Naive thymus-derived CD8-positive, alpha-beta T cell (primary cell): Measurements from ENCODE around the gene CIAO2B. TPM values are rescaled to one million over a fixed set of nuclear protein-coding genes. Genes with fewer than 3 reads are reported as not detected.
A peak's percentile ranks its signal among the peaks of the same experiment; 100 is the strongest.

Experiments used
- ATAC-seq, 2 donors: fragments of 150-1000 bp; cut with Tn5 transposase in 1 of 2; sonication (Bioruptor Pico), chemical (Tn5 transposase) in 1 of 2; 1 replicate in 1 of 2; 2 replicates in 1 of 2; pipeline ENCODE4 v1.10.0; 2021; ENCODE audit warnings: mild to moderate bottlenecking in 2 of 2, moderate library complexity in 2 of 2
- POLR2A ChIA-PET: fragments of 350-600 bp; sonication (Branson Sonifier 250); formaldehyde crosslinking; loops from one replicate; lab custom pipeline; 2021; ENCODE audit warnings: antibody characterized with exemption; lab: Charles Lee
- DNase-seq, 10 donors: peaks; one replicate each; pipeline versions ENCODE4 v3.0.0 to v3.0.0-alpha.2; 2020 to 2022
- H3K27ac Mint-ChIP-seq, 10 donors: one replicate each; pipeline ENCODE4 v1.8.0; 2020 to 2022; ENCODE audit warnings: mild to moderate bottlenecking in 10 of 10, mixed read lengths in 10 of 10, moderate library complexity in 4 of 10, inconsistent platforms in 1 of 10
- H3K27me3 Mint-ChIP-seq, 5 donors: one replicate each; pipeline ENCODE4 v1.8.0; 2021 to 2022; ENCODE audit warnings: mixed read lengths in 5 of 5
- H3K36me3 Mint-ChIP-seq, 3 donors: one replicate each; pipeline ENCODE4 v1.8.0; 2020 to 2022; ENCODE audit warnings: mixed read lengths in 3 of 3, mild to moderate bottlenecking in 2 of 3, inconsistent platforms in 1 of 3
- H3K4me1 Mint-ChIP-seq, 4 donors: one replicate each; pipeline ENCODE4 v1.8.0; 2021 to 2022; ENCODE audit warnings: mixed read lengths in 4 of 4
- H3K4me3 Mint-ChIP-seq, 10 donors: one replicate each; pipeline ENCODE4 v1.8.0; 2020 to 2022; ENCODE audit warnings: mild to moderate bottlenecking in 10 of 10, mixed read lengths in 10 of 10, moderate library complexity in 6 of 10, inconsistent platforms in 1 of 10
- H3K9me3 Mint-ChIP-seq, 9 donors: one replicate each; pipeline ENCODE4 v1.8.0; 2020 to 2022; ENCODE audit warnings: mixed read lengths in 9 of 9, mild to moderate bottlenecking in 3 of 9, inconsistent platforms in 1 of 9, moderate library complexity in 1 of 9
- polyA plus RNA-seq, 3 donors: library from polyadenylated mRNA; unstranded; fragments of 300-500 nt; fragmentation: Illumina TruSeq; gene quantifications; one replicate each; pipeline ENCODE4 v1.2.3, GENCODE V29; 2021
- total RNA-seq, 8 experiments: library from RNA in 2 of 8; stranded (reverse) in 2 of 8; gene quantifications; one replicate each; pipeline ENCODE4 v1.2.3 and lab custom pipeline; 2021 to 2026

CIAO2B gene
- total and polyA plus RNA-seq, 5 experiments from 2014 or later = 57.6 to 110 (median 86.1) TPM

DNA sequence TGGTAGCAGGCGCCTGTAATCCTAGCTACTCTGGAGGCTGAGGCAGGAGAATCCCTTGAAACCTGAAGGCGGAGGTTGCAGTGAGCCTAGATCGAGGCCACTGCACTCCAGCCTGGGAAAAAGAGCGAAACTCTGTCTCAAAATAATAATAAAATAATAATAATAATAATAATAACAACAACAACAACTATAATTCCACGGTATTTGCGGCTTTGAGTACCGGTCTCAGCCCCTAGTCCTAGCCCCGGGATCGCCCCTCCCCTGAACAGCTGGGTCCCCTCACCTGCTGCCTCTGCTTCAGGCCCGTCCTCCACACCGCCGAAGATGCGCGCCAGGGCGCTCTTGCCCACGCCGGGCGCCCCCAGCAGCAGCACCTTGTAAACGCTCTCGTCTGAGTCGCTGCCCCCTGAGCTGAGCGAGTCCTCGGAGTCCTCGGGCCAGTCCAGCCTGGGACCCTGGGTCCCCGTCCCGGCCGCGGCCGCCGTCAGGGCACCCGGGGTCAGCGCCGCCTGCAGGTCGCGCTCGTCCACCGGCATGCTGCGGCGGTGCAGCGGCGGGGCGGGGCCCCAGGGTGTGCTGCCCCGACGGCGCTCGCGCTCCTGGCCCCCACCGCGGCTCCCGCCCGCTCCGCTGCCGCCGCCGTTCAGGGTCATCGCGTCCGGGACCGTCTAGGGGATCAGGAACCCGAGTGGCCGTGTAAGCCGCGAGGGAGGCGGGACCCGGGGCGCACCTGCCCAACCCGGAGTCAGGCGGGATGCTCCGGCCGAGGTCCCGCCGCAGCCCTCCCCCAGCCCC, 9.5 kb downstream of the CIAO2B start:
- Mint-ChIP-seq H3K4me3 (peak overlapping the region in 8 of 10 donors; percentile 22 to 71 (median 59)), H3K4me1 (peaks cover 2 to 15% (median 6%) of the 10 kb centered on the region in 4 donors), H3K36me3 (peaks cover 0 to 3% (median 0%) of the 10 kb centered on the region in 3 donors), H3K27me3 (peaks cover 11 to 43% (median 18%) of the 10 kb centered on the region in 5 donors), H3K9me3 (no peaks in the 10 kb centered on the region), H3K27ac (peak overlapping the region in 1 of 10 donors; percentile 59)
- ATAC-seq = peak; percentile 72 to 86
- POLR2A ChIA-PET = interaction anchor here (0.7 kb wide), 1 partner anchor 9 kb away, joined by 3 read pairs; no protein-coding TSS in a partner anchor
- DNase-seq = peak in 7 of 10 donors; percentile 17 to 45 (median 30)

DNA sequence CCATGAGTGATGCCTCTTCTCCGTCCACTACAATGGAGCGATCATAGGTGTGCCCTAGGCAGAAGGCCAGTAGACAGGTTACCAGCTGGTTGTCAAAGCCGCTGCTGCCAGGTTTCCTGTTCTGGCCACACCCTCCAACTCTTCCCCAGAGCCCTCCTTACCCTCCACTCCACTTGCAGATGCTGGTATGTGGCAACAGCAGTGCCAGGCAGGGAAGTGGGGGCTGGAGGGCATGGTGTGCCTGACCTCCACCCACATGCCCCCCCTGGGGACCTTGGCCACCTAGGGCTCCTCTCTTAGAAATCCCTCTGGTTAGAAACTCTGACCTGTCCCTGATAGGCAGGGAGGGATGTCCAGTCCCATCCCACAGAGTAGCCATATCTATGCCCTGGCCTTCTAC, 10.3 kb downstream of the CIAO2B start:
- DNase-seq = no peak
- peak overlapping the region in 1 of 10 donors; percentile 38 for H3K4me3 Mint-ChIP-seq
- no peaks in the 10 kb centered on the region for H3K9me3 Mint-ChIP-seq
- ATAC-seq = no peak
- H3K36me3 Mint-ChIP-seq = peaks cover 0 to 3% (median 0%) of the 10 kb centered on the region in 3 donors
- peaks cover 11 to 47% (median 22%) of the 10 kb centered on the region in 5 donors for H3K27me3 Mint-ChIP-seq
- POLR2A ChIA-PET = interaction anchor here (0.7 kb wide), 1 partner anchor 10 kb away, joined by 3 read pairs; no protein-coding TSS in a partner anchor
- H3K4me1 Mint-ChIP-seq = peaks cover 2 to 15% (median 6%) of the 10 kb centered on the region in 4 donors
- H3K27ac Mint-ChIP-seq = no peak overlapping the region

DNA sequence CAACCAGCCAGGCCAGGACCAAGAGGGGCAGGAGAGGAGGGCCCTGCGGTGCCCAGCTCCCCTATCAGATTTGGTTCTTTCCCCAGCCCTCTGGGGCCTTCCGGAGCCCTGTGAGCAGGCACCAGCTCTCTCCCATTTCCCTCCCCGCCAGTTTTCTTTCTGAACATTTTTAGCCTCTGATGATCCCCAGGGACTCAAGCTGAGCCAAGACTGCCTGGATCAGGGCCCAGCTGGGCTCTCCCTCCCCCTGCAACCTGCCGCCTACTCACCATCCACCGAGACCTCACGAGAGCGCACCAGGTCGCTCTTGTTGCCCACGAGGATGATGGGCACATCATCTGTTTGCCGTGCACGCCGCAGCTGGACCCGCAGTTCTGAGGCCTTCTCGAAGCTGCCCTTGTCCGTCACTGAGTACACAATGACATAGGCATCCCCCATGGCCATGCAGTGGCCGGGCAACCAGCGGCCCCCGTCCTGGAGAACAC, 10.9 kb downstream of the CIAO2B start:
- no peaks in the 10 kb centered on the region for H3K9me3 Mint-ChIP-seq
- DNase-seq (no peak), ATAC-seq (no peak)
- H3K27me3 Mint-ChIP-seq = peaks cover 11 to 47% (median 22%) of the 10 kb centered on the region in 5 donors
- H3K4me1 Mint-ChIP-seq = peaks cover 2 to 15% (median 5%) of the 10 kb centered on the region in 4 donors
- POLR2A ChIA-PET = no interaction called here
- no peak overlapping the region for H3K4me3 Mint-ChIP-seq
- H3K27ac Mint-ChIP-seq = no peak overlapping the region
- peaks cover 0 to 3% (median 0%) of the 10 kb centered on the region in 3 donors for H3K36me3 Mint-ChIP-seq

DNA sequence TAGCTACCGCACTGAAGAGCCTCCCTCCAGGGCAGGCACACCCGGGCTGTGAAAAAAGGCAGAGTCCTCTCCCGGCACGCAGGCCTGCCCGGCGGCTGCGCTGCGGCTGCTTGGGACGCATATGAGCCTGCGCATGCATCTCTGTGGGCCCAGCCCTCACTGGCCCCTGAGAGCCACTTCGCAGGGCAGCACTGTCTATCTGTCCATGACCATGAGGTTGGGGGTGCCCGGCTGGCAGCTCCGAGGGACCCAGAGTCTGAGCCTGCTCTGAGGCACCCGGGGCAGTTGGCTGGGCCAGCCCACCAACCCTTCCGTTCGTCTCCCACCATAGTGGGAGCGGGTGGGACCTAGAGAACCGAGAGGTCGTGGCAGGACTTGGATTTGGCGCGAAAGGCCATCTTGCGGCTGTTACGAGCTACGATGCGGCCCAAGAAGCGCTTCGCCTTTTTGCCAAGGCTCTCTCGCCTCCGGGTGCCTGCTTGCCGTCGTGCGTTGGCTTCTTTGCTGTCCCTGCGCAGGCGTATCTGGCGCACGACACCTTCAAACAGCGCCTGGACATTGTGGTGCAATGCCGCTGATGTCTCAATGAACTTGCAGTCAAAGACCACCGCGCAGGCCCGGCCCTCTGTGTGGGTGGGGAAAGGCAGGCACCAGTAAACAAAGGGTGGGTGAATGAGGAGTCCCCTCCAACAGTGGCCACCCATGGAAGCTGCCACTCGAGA, 12.3 kb downstream of the CIAO2B start:
- H3K27me3 Mint-ChIP-seq = peaks cover 13 to 47% (median 22%) of the 10 kb centered on the region in 5 donors
- DNase-seq = no peak
- H3K4me1 Mint-ChIP-seq = peaks cover 2 to 15% (median 5%) of the 10 kb centered on the region in 4 donors

DNA sequence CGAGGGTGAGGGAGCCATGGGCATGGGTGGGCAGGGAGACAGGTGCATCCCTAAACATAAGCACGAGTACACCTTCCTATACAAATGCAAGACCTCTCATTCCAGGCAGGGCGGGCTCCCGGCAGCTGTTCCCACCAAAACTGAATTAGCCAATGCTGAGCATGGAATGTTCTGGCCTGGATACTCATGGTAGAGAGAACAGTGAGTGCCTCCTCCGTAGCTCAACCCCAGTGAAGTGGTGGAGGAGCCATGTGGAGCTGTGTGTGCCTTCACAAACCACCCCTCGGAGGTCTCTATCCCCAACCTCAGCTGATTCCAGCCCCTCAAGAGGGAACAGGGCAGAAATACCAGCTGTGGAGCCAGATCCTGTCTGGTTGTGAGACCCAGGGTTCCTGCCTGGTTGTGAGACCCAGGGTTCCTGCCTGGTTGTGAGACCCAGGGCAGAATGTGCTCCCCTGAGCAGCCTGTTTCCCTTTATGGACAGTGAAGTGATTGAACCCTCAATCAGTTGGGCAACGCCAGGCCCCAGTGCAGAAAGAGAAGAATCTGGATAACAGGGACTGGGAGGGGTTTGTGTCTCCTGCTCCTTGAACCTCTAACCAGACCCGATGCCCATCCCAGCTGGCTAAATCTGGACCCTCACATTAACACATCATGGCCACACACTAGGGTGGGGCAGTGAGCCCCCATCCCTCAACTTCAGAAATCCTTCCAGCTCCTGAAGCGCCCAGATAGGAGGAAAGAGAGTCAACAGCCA, 13.1 kb downstream of the CIAO2B start:
- peaks cover 0 to 3% (median 0%) of the 10 kb centered on the region in 3 donors for H3K36me3 Mint-ChIP-seq
- peaks cover 2 to 15% (median 5%) of the 10 kb centered on the region in 4 donors for H3K4me1 Mint-ChIP-seq
- H3K9me3 Mint-ChIP-seq = no peaks in the 10 kb centered on the region
- H3K27ac Mint-ChIP-seq = no peak overlapping the region
- POLR2A ChIA-PET = interaction anchor here (0.6 kb wide), 1 partner anchor 176 kb away, joined by 6 read pairs; no protein-coding TSS in a partner anchor
- H3K4me3 Mint-ChIP-seq = no peak overlapping the region
- ATAC-seq (no peak), DNase-seq (no peak)
- peaks cover 13 to 45% (median 22%) of the 10 kb centered on the region in 5 donors for H3K27me3 Mint-ChIP-seq

More for the DNA sequence above, 12.3 kb downstream of the CIAO2B start:
- Mint-ChIP-seq H3K36me3 (peaks cover 0 to 3% (median 0%) of the 10 kb centered on the region in 3 donors), H3K4me3 (no peak overlapping the region), H3K27ac (no peak overlapping the region), H3K9me3 (no peaks in the 10 kb centered on the region)
- ATAC-seq = no peak
- POLR2A ChIA-PET = interaction anchor here (0.6 kb wide), 1 partner anchor 175 kb away, joined by 6 read pairs; no protein-coding TSS in a partner anchor

DNA sequence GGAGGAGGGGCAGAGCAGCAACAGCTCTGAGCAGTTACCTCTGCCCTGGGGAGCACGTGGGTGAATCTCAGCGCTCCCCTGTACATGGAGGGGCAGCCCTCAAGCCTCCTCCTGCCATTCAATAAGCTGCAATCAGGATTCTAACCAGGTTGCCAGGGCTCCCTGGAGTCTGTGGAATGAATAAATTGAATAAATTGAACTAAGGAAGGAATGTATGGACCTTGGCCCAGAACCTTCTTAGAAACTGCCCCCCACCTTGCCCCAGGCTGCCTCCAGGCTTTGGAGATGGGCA, 14.0 kb downstream of the CIAO2B start:
- peaks cover 13 to 36% (median 19%) of the 10 kb centered on the region in 5 donors for H3K27me3 Mint-ChIP-seq
- no peak overlapping the region for H3K27ac Mint-ChIP-seq
- DNase-seq (no peak), ATAC-seq (no peak)
- H3K9me3 Mint-ChIP-seq = no peaks in the 10 kb centered on the region
- POLR2A ChIA-PET = no interaction called here
- H3K4me1 Mint-ChIP-seq = peaks cover under 1 to 7% (median 1%) of the 10 kb centered on the region in 4 donors
- peaks cover 0 to 3% (median 0%) of the 10 kb centered on the region in 3 donors for H3K36me3 Mint-ChIP-seq
- H3K4me3 Mint-ChIP-seq = no peak overlapping the region

DNA sequence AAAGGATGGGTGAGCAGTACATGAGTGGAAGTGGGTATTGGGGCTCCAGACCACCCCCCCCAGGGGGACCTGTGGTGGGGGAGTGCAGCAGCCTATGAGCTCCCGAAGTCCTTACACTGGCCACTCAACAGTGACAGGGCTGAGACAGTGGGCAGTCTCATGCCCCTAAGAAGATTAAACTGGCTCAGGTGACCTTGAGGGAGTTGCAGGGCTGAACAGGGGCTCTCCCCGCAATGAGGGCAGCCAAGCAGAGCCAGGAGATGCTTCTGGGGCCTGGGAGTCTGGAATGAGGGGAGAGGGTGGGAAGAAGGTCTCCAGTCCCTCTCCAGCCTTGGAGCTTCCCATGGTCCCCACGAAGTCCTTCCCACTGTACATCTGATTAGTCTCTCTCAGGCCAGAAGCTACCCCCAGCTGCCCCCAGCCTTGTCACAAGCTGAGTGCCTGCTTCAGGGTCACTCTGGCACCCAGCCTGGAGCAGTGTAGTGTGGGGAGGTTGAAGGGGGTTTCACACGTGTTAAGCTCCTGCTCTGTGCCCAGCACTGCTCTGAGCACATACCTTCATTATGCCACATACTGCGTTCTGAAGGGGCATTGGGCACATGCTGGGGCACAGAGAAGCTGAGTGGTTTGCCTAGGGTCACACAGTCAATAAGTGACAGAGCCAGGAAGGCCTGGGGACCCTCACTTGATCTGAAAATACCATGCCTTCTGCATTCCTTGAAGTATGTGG, 14.5 kb downstream of the CIAO2B start:
- ATAC-seq (no peak), DNase-seq (no peak)
- POLR2A ChIA-PET = interaction anchor here (0.9 kb wide), 1 partner anchor 11 kb away, joined by 4 read pairs; no protein-coding TSS in a partner anchor

DNA sequence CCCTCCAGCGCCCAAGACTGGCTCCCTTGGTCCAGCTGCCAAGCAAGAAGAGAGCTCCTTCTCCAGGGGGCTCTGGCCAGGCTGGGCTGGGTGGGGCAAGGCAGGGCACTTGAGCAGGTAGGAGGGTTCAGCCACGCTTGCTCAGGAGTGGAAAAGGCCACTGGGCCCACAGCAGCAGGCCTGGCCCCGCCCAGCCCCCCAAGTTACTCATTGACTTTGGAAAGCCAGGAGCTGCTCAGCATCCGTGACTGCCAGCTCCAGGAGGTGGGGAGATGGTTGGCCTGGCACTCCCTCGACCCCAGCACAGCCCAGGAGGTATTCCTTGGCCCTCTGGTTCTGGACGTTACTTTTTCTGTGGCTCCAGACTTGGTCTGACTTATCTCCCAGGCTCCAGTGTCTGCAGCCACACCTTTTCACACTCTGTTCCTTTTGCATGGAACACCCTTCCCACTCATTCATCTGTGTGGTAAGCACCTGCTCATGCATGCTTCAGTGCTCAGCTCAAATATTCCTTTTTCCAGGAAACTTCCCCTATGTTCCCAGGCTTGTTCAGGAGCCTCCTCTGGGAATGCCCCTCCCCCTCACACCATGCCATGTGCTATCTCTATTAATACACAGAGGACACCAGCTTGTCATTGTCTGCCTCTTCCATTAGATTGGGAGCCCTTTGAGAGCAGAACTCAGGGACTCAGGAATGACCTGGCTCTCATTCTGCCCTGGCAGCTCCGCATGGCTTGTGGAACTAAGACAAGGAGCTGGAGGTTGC, 15.2 kb downstream of the CIAO2B start, which contains the start of gene CDH16:
Gene CDH16, minus strand, starts transcription at position 83 of the 766 bp plus-strand sequence. CDS start 820 bp downstream, outside the sequence.
- no peak for ATAC-seq
- H3K4me1 Mint-ChIP-seq = peaks cover 0 to 6% (median 0%) of the 10 kb centered on the region in 4 donors
- peak within 1 kb of the TSS in 2 of 10 donors; percentile 46 to 59 for H3K27ac Mint-ChIP-seq
- POLR2A ChIA-PET = interaction anchor here (0.9 kb wide), 1 partner anchor 11 kb away, joined by 4 read pairs; no protein-coding TSS in a partner anchor
- H3K27me3 Mint-ChIP-seq = peaks cover 11 to 29% (median 17%) of the 10 kb centered on the region in 5 donors
- H3K4me3 Mint-ChIP-seq = peak within 1 kb of the TSS in 1 of 10 donors; percentile 14
- H3K36me3 Mint-ChIP-seq = peaks cover 0 to 3% (median 0%) of the 10 kb centered on the region in 3 donors
- DNase-seq = no peak
- no peaks in the 10 kb centered on the region for H3K9me3 Mint-ChIP-seq

More for the DNA sequence above, 14.5 kb downstream of the CIAO2B start:
- Mint-ChIP-seq H3K4me3 (no peak overlapping the region), H3K36me3 (peaks cover 0 to 3% (median 0%) of the 10 kb centered on the region in 3 donors), H3K9me3 (no peaks in the 10 kb centered on the region), H3K4me1 (peaks cover 0 to 7% (median under 1%) of the 10 kb centered on the region in 4 donors), H3K27me3 (peaks cover 13 to 36% (median 18%) of the 10 kb centered on the region in 5 donors), H3K27ac (no peak overlapping the region)

DNA sequence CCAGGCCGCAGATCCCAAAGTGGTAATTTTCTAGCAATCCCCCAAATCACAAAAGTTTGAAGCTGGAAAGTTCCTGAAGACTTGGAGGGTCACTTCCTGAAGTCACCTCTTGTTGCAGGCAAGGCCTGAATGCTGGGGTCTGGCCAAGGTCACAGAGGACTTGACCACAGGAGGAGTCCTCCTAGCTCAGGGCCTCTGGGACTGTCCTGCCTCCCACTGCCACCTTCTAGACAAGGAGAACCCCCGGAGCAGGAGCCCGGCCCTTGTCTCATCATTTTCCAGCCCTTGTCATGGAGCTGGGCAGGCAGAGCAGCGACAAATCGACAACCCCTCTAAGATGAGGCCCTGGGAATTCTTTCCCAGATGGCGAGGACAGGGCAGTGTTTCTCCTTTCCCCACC, 15.8 kb downstream of the CIAO2B start:
- Mint-ChIP-seq H3K9me3 (no peaks in the 10 kb centered on the region), H3K27ac (peak overlapping the region in 1 of 10 donors; percentile 59), H3K4me1 (no peaks in the 10 kb centered on the region), H3K4me3 (peak overlapping the region in 1 of 10 donors; percentile 14), H3K27me3 (peaks cover 6 to 23% (median 11%) of the 10 kb centered on the region in 5 donors), H3K36me3 (no peaks in the 10 kb centered on the region)
- ATAC-seq = no peak
- POLR2A ChIA-PET = no interaction called here
- DNase-seq = no peak

DNA sequence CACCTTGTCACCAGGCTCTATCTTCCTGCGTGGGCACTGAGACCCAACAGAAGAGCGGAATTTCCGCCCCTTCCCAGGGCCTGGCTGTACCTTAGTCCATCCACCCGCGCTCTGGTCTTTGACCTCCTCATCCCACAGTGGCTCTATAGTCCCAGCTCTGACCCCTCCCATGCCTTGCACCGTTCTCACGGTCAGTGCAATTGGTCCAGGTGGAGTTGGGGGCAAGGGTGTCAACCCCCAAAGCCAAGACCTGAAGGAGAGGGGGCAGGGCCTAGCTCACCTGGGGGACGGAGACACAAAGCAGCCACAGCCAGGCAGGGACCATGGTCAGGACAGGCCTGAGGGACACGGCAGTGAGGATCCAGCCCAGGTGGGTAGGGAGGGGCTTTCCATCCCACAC, 16.5 kb downstream of the CIAO2B start:
- DNase-seq = no peak
- Mint-ChIP-seq H3K4me1 (no peaks in the 10 kb centered on the region), H3K27me3 (peaks cover 4 to 17% (median 7%) of the 10 kb centered on the region in 5 donors), H3K36me3 (no peaks in the 10 kb centered on the region), H3K27ac (no peak overlapping the region), H3K9me3 (no peaks in the 10 kb centered on the region), H3K4me3 (no peak overlapping the region)
- ATAC-seq = no peak
- POLR2A ChIA-PET = no interaction called here

DNA sequence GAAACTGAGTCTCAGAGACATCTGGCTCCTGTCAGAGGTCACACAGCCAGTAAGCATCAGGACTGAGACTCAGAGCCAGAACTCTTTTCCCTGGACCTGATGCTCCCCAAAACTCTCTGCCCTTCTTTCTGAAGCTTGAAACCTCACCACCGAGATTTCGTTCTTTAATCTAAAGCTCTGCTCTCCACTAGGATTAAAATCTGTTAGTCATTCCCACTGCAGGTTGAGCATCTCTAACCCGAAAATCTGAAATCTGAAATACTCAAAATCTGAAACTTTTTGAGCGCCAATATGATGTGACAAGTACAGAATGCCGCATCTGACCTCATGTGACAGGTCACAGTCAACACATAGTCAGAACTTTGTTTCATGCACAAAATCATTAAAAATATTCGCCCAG, 17.7 kb downstream of the CIAO2B start:
- POLR2A ChIA-PET = no interaction called here
- Mint-ChIP-seq H3K9me3 (no peaks in the 10 kb centered on the region), H3K4me1 (no peaks in the 10 kb centered on the region), H3K36me3 (no peaks in the 10 kb centered on the region), H3K27me3 (peaks cover 4 to 17% (median 7%) of the 10 kb centered on the region in 5 donors), H3K27ac (no peak overlapping the region), H3K4me3 (no peak overlapping the region)
- ATAC-seq (no peak), DNase-seq (no peak)
